Activated CD4-positive, CD25-positive, alpha-beta regulatory T cell treated with anti-CD3 and anti-CD28 coated beads, Interleukin-2, amount 50 U/mL, for 72 hours (primary cell): Measurements from ENCODE around the gene PRKAR2B.

Experiments used
- DNase-seq: peaks from one replicate; pipeline ENCODE4 v3.0.0; 2021

The PRKAR2B gene

GRCh38 chr7:107165341-107165740 lies 120.8 kb downstream of the PRKAR2B start:
- no peak for DNase-seq

DNA sequence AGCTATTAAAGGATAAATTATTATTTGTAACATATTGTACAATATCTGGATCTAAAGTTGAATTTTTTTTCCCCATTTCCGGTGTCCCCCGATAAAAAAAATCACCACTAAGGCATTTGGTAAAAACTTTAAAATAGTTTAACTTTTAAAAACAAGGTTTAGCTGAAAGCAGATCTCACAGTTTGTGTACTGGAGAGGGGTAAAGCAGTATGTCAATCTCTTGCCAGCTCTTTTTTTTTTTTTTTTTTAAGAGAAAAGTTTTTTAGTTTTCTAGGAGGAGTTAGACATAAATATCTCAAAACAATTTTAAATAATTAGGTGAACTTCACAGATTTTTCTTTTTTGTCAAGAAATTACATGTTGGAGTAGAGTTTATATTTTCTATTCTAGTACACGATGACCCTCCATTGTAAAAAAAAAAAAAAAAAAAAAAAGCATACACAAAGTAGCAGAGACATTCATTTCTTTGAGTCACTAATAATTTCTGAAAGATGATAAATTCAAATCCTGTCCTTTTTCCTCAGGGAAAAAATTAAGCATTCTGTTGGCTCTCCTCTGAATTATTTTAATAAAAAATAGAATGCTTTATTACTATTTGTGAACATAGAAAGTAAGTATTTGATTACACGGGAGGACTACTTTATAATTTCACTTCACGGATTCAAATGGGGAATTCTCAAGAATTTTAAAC lies 122.4 kb downstream of the PRKAR2B start:
- DNase-seq: no peak

- DNase-seq: no peak
Measured at GRCh38 chr7:107167483-107168232, 123.2 kb downstream of the PRKAR2B start.

- DNase-seq: peak; percentile 96
Measured at GRCh38 chr7:107168233-107169119, 124.0 kb downstream of the PRKAR2B start, which contains the start of gene HBP1. Gene HBP1 (plus strand): TSS chr7:107169003. CDS start chr7:107179894, 10,891 bp downstream.

DNA sequence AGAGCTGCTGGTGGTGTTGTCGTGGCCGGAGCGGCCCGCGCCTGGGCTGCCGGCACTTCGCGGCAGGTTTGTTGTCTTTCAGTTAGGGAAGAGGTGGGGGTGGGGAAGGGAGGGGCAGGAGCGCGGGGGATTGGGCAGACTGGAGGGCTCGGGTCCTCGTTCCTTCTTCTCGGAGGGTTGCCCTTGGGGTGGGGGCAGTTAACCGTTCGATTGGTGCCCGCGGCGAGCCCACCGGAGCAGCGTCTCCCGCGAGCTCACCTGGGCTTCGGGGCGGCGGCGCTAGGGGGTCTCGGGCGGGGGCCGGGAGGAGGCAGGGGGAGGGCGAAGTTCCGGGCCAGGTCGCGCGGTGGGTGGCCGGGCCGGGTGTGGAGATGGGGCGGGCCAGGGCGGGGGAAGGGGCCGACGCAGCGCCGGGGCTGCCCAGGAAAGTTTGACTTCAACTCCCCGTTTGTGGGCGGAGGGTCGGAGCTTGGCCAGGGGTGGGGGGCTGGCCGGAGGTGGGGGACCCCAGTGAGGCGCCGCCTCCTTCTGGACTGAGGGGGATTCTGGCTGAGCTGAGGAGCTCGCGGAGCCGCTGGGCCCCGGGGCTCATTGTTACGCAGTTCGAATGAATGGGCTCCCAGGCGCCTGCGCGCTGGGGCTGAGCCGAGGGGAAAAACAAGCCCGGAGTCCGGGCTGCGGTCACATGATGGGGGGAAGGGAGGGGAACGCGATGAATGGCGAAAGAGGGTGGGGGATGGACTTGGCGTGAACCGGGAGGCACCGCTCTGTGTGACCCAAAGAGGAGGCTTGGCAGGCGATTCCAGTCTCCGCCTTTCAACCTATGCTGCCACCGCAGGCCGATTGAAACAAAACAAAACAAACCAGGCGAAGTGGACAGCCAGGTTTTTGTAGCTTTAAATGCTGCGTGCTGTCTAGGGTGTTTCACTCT lies 124.9 kb downstream of the PRKAR2B start:
- DNase-seq: peak; percentile 89

- no peak for DNase-seq
Measured at GRCh38 chr7:107170051-107170915, 125.8 kb downstream of the PRKAR2B start.

GRCh38 chr7:107171496-107171895 lies 127.0 kb downstream of the PRKAR2B start:
- no peak for DNase-seq

DNA sequence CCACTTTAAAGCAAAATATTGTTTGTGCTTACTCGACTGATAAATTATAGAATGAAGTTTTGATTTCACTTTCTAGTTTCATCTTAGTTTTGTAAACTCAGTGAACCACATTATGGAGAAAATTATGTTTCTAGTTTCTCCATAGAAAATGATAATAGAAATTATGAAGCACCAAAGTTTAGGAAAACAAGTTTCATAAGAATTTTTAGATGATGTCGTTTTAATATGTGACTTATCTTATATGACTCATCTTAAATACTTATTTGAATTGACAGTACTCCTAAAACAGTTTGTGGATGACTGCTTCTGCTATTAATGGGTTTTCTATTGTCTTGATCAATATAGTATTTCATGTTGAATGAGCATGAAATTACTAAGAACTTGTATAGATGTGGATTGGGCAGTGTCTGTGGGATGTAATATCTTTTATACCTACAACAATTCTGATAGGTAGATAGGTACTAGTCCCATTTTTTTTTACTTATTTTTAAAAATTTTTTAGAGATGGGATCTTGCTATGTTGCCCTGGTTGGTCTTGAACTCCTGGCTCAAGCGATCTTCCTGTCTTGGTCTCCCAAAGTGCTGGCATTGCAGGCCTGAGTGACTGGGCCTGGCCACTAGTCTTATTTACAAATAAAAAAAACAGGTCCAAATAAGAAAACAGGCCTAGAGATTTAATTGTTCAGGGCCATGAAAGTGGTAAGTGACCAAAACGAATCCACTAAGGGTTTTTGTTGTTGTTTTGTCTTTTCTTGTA lies 127.9 kb downstream of the PRKAR2B start:
- DNase-seq: no peak

DNA sequence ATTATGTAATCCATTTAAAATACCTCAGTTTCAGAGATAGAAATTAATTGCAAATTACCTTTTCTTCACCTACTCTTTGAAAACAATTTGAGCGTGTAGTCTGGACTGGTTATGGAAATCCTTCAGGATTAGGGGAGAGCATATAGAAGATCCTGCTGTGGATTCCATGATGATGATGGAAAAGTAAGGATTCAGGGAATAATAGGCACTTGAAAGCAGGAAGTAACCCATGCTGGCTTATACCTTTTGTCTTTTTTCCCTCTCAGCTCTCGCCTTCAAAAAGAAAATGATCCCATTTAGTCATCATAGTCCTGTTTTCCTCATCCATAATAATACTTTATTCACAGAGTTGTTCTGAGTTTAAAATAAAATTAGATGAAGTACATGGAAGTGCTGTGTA lies 128.7 kb downstream of the PRKAR2B start:
- DNase-seq: no peak

- no peak for DNase-seq
Measured at GRCh38 chr7:107173691-107174406, 129.3 kb downstream of the PRKAR2B start.

DNA sequence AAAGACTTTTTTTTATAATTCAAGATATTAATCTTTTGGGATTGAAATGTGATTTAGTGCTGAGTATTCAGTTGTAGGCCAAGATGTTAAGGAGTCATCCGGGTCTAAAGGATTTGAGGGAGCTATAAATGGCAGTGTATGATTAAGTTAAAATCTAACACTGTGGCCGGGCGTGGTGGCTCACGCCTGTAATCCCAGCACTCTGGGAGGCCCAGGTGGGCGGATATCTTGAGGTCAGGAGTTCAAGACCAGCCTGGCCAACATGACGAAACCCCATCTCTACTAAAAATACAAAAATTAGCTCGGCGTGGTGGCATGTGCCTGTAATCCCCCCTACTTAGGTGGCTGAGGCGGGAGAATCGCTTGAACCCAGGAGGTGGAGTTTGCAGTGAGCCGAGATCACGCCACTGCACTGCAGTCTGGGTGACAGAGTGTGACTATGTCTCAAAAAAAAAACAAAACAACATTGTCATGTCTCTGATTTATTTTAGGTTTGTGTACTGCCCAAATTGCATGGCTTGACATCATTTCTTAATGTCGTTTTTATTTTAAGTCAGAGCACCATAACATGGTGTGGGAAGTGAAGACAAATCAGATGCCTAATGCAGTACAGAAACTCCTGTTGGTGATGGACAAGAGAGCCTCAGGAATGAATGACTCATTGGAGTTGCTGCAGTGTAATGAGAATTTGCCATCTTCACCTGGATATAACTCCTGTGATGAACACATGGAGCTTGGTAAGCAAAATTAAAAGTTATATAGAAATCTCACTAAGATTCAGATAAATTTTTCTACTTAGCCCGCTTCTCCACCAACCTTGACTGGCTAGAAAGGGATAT lies 135.0 kb downstream of the PRKAR2B start:
- no peak for DNase-seq

- no peak for DNase-seq
Measured at GRCh38 chr7:107180378-107180777, 135.9 kb downstream of the PRKAR2B start.

DNA sequence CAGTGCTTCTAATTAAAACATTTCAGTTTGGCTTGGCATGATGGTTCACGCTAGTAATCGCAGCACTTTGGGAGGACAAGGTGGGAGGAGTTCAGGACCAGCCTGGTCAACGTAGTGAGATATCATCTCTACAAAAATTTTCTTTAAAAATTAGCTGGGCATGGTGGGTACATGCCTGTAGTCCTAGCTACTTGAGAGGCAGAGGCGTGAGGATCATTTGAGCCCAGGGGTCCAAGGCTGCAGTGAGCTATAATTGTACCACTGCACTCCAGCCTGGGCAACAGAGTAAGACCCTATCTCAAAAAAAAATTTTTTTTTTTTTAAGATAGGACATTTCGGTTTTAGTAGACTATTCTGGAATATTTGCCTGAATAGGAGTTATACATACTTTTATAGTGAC lies 136.7 kb downstream of the PRKAR2B start:
- DNase-seq: no peak

GRCh38 chr7:107185716-107186115 lies 141.2 kb downstream of the PRKAR2B start:
- DNase-seq: no peak

DNA sequence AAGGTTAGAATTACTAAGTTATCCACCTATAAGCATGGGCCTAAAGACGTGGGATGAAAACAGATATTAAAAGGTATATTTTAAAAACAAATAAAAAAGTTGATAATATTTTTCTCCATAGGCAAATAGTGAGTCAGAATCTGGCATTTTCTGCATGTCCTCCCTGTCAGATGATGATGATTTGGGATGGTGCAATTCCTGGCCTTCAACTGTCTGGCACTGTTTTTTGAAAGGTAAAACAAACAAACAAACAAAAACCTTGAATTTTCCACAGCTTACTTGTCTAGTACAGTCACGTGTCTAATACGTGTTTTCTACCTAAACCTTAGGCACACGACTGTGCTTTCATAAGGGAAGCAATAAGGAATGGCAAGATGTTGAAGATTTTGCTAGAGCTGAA lies 141.7 kb downstream of the PRKAR2B start:
- DNase-seq: no peak

GRCh38 chr7:107187774-107188173 lies 143.3 kb downstream of the PRKAR2B start:
- no peak for DNase-seq

DNA sequence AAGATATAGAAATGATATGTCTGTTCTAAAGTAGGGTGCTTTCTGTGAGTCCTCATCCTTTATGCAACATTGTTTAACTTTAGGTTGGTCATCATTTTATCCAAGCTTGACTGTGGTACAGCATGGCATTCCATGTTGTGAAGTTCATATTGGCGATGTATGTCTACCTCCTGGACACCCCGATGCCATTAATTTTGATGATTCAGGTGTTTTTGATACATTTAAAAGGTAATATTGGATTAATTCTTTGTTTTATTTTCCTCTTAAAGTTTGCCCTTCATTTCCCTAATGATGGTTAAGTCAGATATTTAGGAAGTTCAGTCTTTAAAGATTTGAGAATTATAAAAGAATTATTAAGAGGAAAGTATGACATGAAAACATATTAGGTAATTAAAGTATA lies 145.6 kb downstream of the PRKAR2B start:
- DNase-seq: no peak

GRCh38 chr7:107194052-107194451 lies 149.5 kb downstream of the PRKAR2B start:
- DNase-seq: no peak
